ENCODE measurements around the gene EEF1AKMT3. TPM values are rescaled to one million over a fixed set of nuclear protein-coding genes. Genes with fewer than 3 reads are reported as not detected.

EEF1AKMT3 gene
- total RNA-seq (2014; rRNA removed): 5.4 and 9.3 TPM in 2 replicates
- Bru-seq, nascent RNA: percentile 61 among the genes with signal in this experiment
- percentile 90 among the genes with signal in this experiment for BruChase-seq, experiment 1, labeled RNA remaining after a 6-hour chase
- BruChase-seq, experiment 2, labeled RNA remaining after a 2-hour chase: percentile 84 among the genes with signal in this experiment
- long read RNA-seq, transcript EEF1AKMT3-204 (3 exons, 836 nt): minor isoform, 9 of 51 reads
- long read RNA-seq, transcript EEF1AKMT3-201 (3 exons, 2,563 nt): major isoform, 26 of 51 reads
- long read RNA-seq, partial matches to known transcripts: 4 of 51 reads
- long read RNA-seq, other reads (novel, unspliced or antisense): 8 of 51 reads

DNA sequence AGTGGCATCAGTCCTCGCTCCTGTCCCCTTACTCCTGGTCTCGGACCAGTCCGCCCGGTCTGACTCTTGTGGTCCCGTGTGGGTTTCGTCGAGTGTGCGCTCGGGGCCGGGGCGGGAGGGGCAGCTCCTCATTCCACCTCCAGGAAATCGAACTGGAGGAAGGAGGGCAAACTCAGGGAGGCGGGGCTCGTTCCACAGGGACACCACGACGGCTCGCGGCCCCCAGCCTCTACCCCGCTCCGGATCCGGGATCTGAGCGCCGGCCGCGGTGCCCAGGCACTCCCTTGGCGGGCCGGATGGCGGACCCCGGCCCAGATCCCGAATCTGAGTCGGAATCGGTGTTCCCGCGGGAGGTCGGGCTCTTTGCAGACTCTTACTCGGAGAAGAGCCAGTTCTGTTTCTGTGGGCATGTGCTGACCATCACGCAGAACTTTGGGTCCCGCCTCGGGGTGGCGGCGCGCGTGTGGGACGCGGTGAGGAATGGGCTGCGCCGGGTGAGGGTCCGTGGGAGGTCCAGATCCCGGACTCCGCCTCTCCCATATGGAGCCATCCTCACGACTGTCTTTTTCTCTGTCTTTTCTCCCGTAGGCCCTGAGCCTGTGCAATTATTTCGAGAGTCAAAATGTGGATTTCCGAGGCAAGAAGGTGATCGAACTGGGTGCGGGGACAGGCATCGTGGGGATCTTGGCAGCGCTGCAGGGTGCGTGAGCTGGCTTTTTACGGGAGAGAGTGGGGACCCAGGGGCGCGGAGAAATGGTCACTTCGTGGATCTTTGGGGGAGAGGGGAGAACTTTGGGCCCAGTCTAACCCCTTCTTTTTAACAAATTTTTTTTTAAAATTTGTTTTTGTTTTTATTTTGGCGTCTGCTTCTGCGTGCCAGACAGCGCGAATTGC lies at the start of gene EEF1AKMT3:
TSS of gene EEF1AKMT3 (plus strand) at position 186 of the 894 bp plus-strand sequence. CDS start at position 297, 111 bp downstream.
- Histone ChIP-seq H3K4me3 (ENCODE audit: low read length) (peak within 1 kb of the TSS; percentile 84), H2AFZ (ENCODE audit: low read length) (peak within 1 kb of the TSS; percentile 94), H3K9ac (ENCODE audit: low read length) (peak within 1 kb of the TSS; percentile 96), H3K4me2 (ENCODE audit: low read length) (peak within 1 kb of the TSS; percentile 96), H3K9me3 (ENCODE audit: low read length) (no peaks in the 10 kb centered on the region), H3K27ac (ENCODE audit: low read length) (peak within 1 kb of the TSS; percentile 86), H3K36me3 (ENCODE audit: low read depth, low read length) (peaks cover 18% of the 10 kb centered on the region), H3K27me3 (ENCODE audit: low read length) (no peaks in the 10 kb centered on the region), H3K9me2 (replicated peaks; ENCODE audit: low read length) (no peaks in the 10 kb centered on the region), H4K20me1 (ENCODE audit: low read length) (no peaks in the 10 kb centered on the region), H3F3A (ENCODE audit: low read length, unreplicated experiment) (no peaks in the 10 kb centered on the region), H3K4me1 (ENCODE audit: insufficient read depth, low read length) (peaks cover 12% of the 10 kb centered on the region), H3K79me2 (ENCODE audit: low read length) (peaks cover 28% of the 10 kb centered on the region)
- BruUV-seq (replicated peaks): TSS peak; percentile 49
- ChIA-PET CTCF (interaction anchor here (0.6 kb wide), 1 partner anchor 10 kb away, joined by 3 read pairs; the partner anchor contains the start of gene TSFM), POLR2A (ENCODE audit: unreplicated experiment) (no interaction called here)
- ATAC-seq (peak; percentile 62), DNase-seq (peak; percentile 60)
- TF ChIP-seq EZH2 (IDR thresholded peaks at IDR 0.05; ENCODE audit: low read length, unreplicated experiment) (no peak), EZH2phosphoT487 (IDR thresholded peaks at IDR 0.05; ENCODE audit: borderline replicate concordance, low read length) (no peak)
- TF ChIP-seq, protein P1, sequence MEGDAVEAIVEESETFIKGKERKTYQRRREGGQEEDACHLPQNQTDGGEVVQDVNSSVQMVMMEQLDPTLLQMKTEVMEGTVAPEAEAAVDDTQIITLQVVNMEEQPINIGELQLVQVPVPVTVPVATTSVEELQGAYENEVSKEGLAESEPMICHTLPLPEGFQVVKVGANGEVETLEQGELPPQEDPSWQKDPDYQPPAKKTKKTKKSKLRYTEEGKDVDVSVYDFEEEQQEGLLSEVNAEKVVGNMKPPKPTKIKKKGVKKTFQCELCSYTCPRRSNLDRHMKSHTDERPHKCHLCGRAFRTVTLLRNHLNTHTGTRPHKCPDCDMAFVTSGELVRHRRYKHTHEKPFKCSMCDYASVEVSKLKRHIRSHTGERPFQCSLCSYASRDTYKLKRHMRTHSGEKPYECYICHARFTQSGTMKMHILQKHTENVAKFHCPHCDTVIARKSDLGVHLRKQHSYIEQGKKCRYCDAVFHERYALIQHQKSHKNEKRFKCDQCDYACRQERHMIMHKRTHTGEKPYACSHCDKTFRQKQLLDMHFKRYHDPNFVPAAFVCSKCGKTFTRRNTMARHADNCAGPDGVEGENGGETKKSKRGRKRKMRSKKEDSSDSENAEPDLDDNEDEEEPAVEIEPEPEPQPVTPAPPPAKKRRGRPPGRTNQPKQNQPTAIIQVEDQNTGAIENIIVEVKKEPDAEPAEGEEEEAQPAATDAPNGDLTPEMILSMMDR (conservative IDR thresholded peaks at IDR 0.05; ENCODE audit: low read depth, low read length): no peak
- intact Hi-C loops (cut with micrococcal nuclease): no loop called here

DNA sequence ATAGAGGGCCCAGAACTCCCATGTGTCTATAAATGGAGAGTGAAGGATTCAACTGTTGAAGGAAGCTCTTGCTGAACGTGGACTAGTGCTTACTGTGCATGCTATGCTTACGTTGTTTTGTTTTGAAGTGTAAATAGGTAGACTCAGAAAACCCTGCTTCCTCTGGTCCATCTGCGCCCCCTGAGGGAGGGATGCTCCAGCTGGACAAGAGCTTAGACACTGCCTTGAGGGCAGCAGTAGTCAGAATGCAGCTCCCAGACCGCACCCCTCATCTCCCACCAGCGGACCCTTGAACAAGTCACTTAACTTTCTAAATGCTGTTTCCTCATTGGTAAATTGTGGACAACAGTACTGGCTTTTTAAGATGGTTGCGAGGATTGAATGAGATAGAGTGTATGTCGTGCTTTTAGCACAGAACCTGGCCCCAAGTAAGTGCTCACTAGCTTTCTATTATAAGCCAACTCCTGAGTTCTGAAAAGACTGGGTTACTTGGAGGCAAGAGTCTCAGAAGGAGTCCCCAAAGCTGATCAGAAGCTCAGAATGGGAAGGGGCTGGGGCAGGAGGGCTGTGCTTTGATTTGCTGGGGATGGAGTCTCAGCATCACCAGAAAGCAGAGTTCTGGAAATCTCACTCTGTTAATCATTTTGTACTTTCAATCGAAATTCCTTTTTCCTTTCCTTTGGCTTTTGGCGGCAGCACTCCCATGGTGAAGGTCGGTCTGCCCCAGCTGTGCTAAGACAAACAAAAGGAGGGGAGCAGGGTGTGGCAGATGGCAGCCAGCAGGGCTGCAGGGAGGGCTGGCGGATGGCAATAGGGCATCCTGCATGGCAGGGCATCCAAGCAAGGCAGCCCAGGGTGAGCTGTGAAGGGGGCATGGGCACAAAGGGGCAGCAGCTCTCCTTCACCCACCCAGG lies 49.4 kb upstream of the EEF1AKMT3 start:
- Histone ChIP-seq H3K4me2 (ENCODE audit: low read length) (no peak overlapping the region), H3K9me2 (replicated peaks; ENCODE audit: low read length) (no peaks in the 10 kb centered on the region), H3K9me3 (ENCODE audit: low read length) (no peaks in the 10 kb centered on the region), H2AFZ (ENCODE audit: low read length) (no peak overlapping the region), H3K36me3 (ENCODE audit: low read depth, low read length) (peaks cover 11% of the 10 kb centered on the region; the same call in 1 of the 2 replicates), H3K79me2 (ENCODE audit: low read length) (no peaks in the 10 kb centered on the region), H4K20me1 (ENCODE audit: low read length) (no peaks in the 10 kb centered on the region), H3K9ac (ENCODE audit: low read length) (no peak overlapping the region), H3K4me3 (ENCODE audit: low read length) (no peak overlapping the region), H3K27me3 (ENCODE audit: low read length) (no peaks in the 10 kb centered on the region), H3F3A (ENCODE audit: low read length, unreplicated experiment) (no peaks in the 10 kb centered on the region), H3K27ac (ENCODE audit: low read length) (no peak overlapping the region), H3K4me1 (ENCODE audit: insufficient read depth, low read length) (peaks cover 4% of the 10 kb centered on the region; the same call in 1 of the 2 replicates)
- CTCF ChIA-PET: no interaction called here
- TF ChIP-seq EZH2phosphoT487 (IDR thresholded peaks at IDR 0.05; ENCODE audit: borderline replicate concordance, low read length) (no peak), EZH2 (IDR thresholded peaks at IDR 0.05; ENCODE audit: low read length, unreplicated experiment) (no peak)
- TF ChIP-seq, protein P1 (conservative IDR thresholded peaks at IDR 0.05; ENCODE audit: low read depth, low read length): no peak
- no peak for DNase-seq
- no peak for ATAC-seq
- POLR2A ChIA-PET (ENCODE audit: unreplicated experiment): interaction anchor here (0.6 kb wide), 1 partner anchor 32 kb away, joined by 3 read pairs; the partner anchor contains the start of gene MARCHF9
- intact Hi-C loops (cut with micrococcal nuclease): no loop called here
- BruUV-seq (replicated peaks): no TSS peak
